Germinal center (tissue), 1 donor: Measurements from ENCODE around the gene PGAP3.
A peak's percentile ranks its signal among the peaks of the same experiment; 100 is the strongest.

Experiments used
- DNase-seq: peaks from one replicate; pipeline ENCODE4 v3.0.0; 2012; ENCODE audit warnings: mixed read lengths, low spot score

PGAP3 gene

GRCh38 chr17:39671651-39672521 is 16.0 kb downstream of the PGAP3 start:
- peak; percentile 57 for DNase-seq

- DNase-seq = no peak
Measured at GRCh38 chr17:39670746-39671145, 17.1 kb downstream of the PGAP3 start.

- DNase-seq = no peak
Measured at GRCh38 chr17:39669897-39670735, 17.7 kb downstream of the PGAP3 start.

GRCh38 chr17:39667945-39668924 is 19.6 kb downstream of the PGAP3 start, which contains the start of gene PNMT:
Gene PNMT, plus strand, starts transcription at chr17:39668453. Its CDS starts 23 bp downstream, at chr17:39668476.
- DNase-seq = peak; percentile 82

- DNase-seq = peak; percentile 40
Measured at GRCh38 chr17:39667262-39667944, 20.5 kb downstream of the PGAP3 start.

GRCh38 chr17:39666601-39667261 is 21.1 kb downstream of the PGAP3 start:
- DNase-seq = no peak

- DNase-seq = no peak
Measured at GRCh38 chr17:39666231-39666600, 21.6 kb downstream of the PGAP3 start.

GRCh38 chr17:39665642-39666224 is 22.1 kb downstream of the PGAP3 start:
- peak; percentile 51 for DNase-seq

- DNase-seq = no peak
Measured at GRCh38 chr17:39664581-39665561, 23.0 kb downstream of the PGAP3 start, which contains the start of gene TCAP. Gene TCAP, plus strand, starts transcription at chr17:39665349. Its CDS starts 11 bp downstream, at chr17:39665360.

- DNase-seq = no peak
Measured at GRCh38 chr17:39663688-39664580, 23.9 kb downstream of the PGAP3 start.

- no peak for DNase-seq
Measured at GRCh38 chr17:39663340-39663687, 24.5 kb downstream of the PGAP3 start.

- DNase-seq = no peak
Measured at GRCh38 chr17:39662551-39663339, 25.1 kb downstream of the PGAP3 start.

- no peak for DNase-seq
Measured at GRCh38 chr17:39661744-39662541, 25.9 kb downstream of the PGAP3 start.

- DNase-seq = no peak
Measured at GRCh38 chr17:39660397-39661385, 27.2 kb downstream of the PGAP3 start.

- no peak for DNase-seq
Measured at GRCh38 chr17:39660011-39660360, 27.9 kb downstream of the PGAP3 start.
